C4-2B (cell line): ENCODE data around the gene RAPGEF4.

ENCODE experiments used
- CTCF ChIP-seq: fragments of 450-650 bp; conservative IDR thresholded peaks from 2 replicates; pipeline ENCODE4 v1.5.1; 2017; ENCODE audit warnings: mild to moderate bottlenecking
- ZFX ChIP-seq: fragments of 450-650 bp; IDR thresholded peaks from 2 replicates; pipeline ENCODE4 v1.6.1; 2017

DNA sequence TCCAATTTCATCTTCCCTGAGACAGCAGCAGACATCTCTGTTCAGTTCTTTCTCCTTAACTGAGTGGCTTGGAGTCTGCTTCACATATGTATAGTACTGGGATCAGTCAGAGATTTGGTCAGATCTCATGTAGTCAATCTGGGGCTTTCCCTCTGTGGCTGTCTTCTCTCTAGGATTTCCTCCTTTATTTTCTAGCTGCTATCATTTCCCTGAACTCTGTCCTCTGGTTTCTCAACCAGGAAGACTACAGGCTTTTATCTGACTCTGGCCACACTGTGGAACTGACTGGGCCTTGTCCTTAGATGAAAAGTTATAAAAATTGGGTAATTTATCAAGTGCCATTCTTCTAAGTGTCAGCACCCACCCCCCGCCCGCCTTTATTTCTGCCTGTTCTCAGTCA lies 121.0 kb downstream of the RAPGEF4 start:
- TF ChIP-seq CTCF (no peak), ZFX (no peak)
